RWPE2 (cell line): Measurements from ENCODE around the gene TMEM130.

Experiments
- ATAC-seq: fragments of 200-7000 bp; cut with Tn5 transposase; 3 replicates; pipeline ENCODE4 v1.9.1; 2021; ENCODE audit warnings: low read depth
- DNase-seq: peaks from one replicate; pipeline ENCODE4 v3.0.0-alpha.2; 2020; ENCODE audit warnings: low spot score
- H3K27ac ChIP-seq: fragments of 450-650 bp; 2 replicates; pipeline ENCODE4 v1.5.1; 2017; ENCODE audit warnings: mild to moderate bottlenecking; ENCODE audit not compliant: poor library complexity, severe bottlenecking
- H3K27me3 ChIP-seq: fragments of 250-450 bp; sonication (Bioruptor Pico); 2 replicates; pipeline ENCODE4 v1.5.1; 2021; ENCODE audit warnings: mild to moderate bottlenecking, moderate library complexity; ENCODE audit not compliant: insufficient read depth, poor library complexity, severe bottlenecking
- H3K36me3 ChIP-seq: fragments of 250-450 bp; sonication (Bioruptor Pico); 2 replicates; pipeline ENCODE4 v1.5.1; 2020; ENCODE audit warnings: low read depth, mild to moderate bottlenecking, moderate library complexity
- H3K4me1 ChIP-seq: fragments of 250-450 bp; sonication (Bioruptor Pico); 2 replicates; pipeline ENCODE4 v1.5.1; 2021; ENCODE audit warnings: mild to moderate bottlenecking, moderate library complexity; ENCODE audit not compliant: insufficient read depth, poor library complexity, severe bottlenecking
- H3K4me3 ChIP-seq: fragments of 250-450 bp; sonication (Bioruptor Pico); 2 replicates; pipeline ENCODE4 v1.5.1; 2021; ENCODE audit warnings: mild to moderate bottlenecking, moderate library complexity; ENCODE audit not compliant: severe bottlenecking
- H3K9me3 ChIP-seq: fragments of 250-450 bp; sonication (Bioruptor Pico); 2 replicates; pipeline ENCODE4 v1.5.1; 2021; ENCODE audit warnings: mild to moderate bottlenecking, moderate library complexity; ENCODE audit not compliant: severe bottlenecking
- CTCF ChIP-seq: fragments of 450-650 bp; IDR thresholded peaks from one replicate; pipeline ENCODE4 v1.5.1; 2017; ENCODE audit warnings: mild to moderate bottlenecking, moderate library complexity; ENCODE audit not compliant: poor library complexity, severe bottlenecking

The TMEM130 gene

GRCh38 chr7:98840722-98841121, 29.1 kb downstream of the TMEM130 start:
- no peaks in the 10 kb centered on the region for H3K27me3 ChIP-seq
- H3K9me3 ChIP-seq = no peaks in the 10 kb centered on the region
- TF ChIP-seq CTCF = no peak
- no peak for DNase-seq
- ATAC-seq = no peak
- H3K27ac ChIP-seq = no peak overlapping the region
- H3K36me3 ChIP-seq = no peaks in the 10 kb centered on the region
- H3K4me3 ChIP-seq = no peak overlapping the region
- no peaks in the 10 kb centered on the region for H3K4me1 ChIP-seq

- Histone ChIP-seq H3K4me1 (no peaks in the 10 kb centered on the region), H3K27me3 (no peaks in the 10 kb centered on the region), H3K36me3 (no peaks in the 10 kb centered on the region), H3K4me3 (no peak overlapping the region), H3K9me3 (no peaks in the 10 kb centered on the region), H3K27ac (no peak overlapping the region)
- no peak for DNase-seq
- no peak for TF ChIP-seq CTCF
- no peak for ATAC-seq
Observed at GRCh38 chr7:98840096-98840495, 29.7 kb downstream of the TMEM130 start.

- Histone ChIP-seq H3K27ac (no peak overlapping the region), H3K27me3 (no peaks in the 10 kb centered on the region), H3K36me3 (no peaks in the 10 kb centered on the region), H3K4me3 (no peak overlapping the region), H3K4me1 (no peaks in the 10 kb centered on the region), H3K9me3 (no peaks in the 10 kb centered on the region)
- DNase-seq (no peak), ATAC-seq (no peak)
- TF ChIP-seq CTCF = no peak
Observed at GRCh38 chr7:98837630-98837972, 32.2 kb downstream of the TMEM130 start.

- no peak overlapping the region for H3K27ac ChIP-seq
- ATAC-seq = peak; percentile 54; the same call in 1 of the 3 replicates
- no peak for DNase-seq
Observed at GRCh38 chr7:98836811-98837629, 32.8 kb downstream of the TMEM130 start.

More at GRCh38 chr7:98836811-98837629, 32.8 kb downstream of the TMEM130 start:
- H3K4me3 ChIP-seq = no peak overlapping the region
- no peaks in the 10 kb centered on the region for H3K9me3 ChIP-seq
- TF ChIP-seq CTCF = peak; percentile 73
- H3K36me3 ChIP-seq = no peaks in the 10 kb centered on the region
- no peaks in the 10 kb centered on the region for H3K27me3 ChIP-seq
- H3K4me1 ChIP-seq = no peaks in the 10 kb centered on the region
